Peyer's patch (tissue), 4 donors: ENCODE data around the gene UPK3A.

Source experiments
- POLR2A ChIP-seq, 2 donors: fragments of 450-650 bp; IDR thresholded peaks; one replicate each; pipeline ENCODE4 v1.5.1; 2017; ENCODE audit warnings: antibody characterized with exemption in 2 of 2, mild to moderate bottlenecking in 2 of 2, moderate library complexity in 2 of 2
- TF ChIP-seq, protein P1 (sequence below), 6 experiments: fragments of 450-650 bp in 4 of 6; fragments of 200-600 bp in 2 of 6; sonication (generic) in 1 of 6; IDR thresholded peaks; one replicate each; pipeline ENCODE4 v1.5.1; 2017 to 2019; ENCODE audit warnings: antibody characterized with exemption in 6 of 6, mild to moderate bottlenecking in 3 of 6, moderate library complexity in 1 of 6

DNA sequence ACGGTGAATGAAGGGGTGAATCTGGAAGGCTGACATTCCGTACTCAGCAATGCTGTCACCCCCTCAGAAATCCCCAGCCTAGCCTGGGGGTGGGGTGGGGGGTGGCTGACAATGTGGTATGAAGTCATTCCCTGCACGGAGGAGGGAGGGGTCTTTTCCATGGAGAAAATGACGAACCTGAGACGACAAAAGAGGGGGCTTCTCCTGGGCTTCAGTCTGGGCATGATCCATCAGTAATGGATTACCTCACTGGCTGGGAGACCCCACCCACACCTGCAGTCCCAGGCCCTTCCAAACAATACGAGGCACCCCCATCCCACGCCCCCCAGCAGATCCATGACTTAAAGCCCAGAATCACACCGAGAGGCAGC is 45.1 kb upstream of the UPK3A start:
- TF ChIP-seq POLR2A (IDR thresholded peaks at IDR 0.05): no peak
- TF ChIP-seq, protein P1, sequence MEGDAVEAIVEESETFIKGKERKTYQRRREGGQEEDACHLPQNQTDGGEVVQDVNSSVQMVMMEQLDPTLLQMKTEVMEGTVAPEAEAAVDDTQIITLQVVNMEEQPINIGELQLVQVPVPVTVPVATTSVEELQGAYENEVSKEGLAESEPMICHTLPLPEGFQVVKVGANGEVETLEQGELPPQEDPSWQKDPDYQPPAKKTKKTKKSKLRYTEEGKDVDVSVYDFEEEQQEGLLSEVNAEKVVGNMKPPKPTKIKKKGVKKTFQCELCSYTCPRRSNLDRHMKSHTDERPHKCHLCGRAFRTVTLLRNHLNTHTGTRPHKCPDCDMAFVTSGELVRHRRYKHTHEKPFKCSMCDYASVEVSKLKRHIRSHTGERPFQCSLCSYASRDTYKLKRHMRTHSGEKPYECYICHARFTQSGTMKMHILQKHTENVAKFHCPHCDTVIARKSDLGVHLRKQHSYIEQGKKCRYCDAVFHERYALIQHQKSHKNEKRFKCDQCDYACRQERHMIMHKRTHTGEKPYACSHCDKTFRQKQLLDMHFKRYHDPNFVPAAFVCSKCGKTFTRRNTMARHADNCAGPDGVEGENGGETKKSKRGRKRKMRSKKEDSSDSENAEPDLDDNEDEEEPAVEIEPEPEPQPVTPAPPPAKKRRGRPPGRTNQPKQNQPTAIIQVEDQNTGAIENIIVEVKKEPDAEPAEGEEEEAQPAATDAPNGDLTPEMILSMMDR (IDR thresholded peaks at IDR 0.05): no peak
